GM12878 (cell line): ENCODE results near the gene SF3A1. TPM values are rescaled to one million over a fixed set of nuclear protein-coding genes. Genes with fewer than 3 reads are reported as not detected.

Source experiments
- CBFB ChIP-seq: IDR thresholded peaks from 2 replicates; pipeline ENCODE4 v1.6.1; 2016; ENCODE audit warnings: antibody characterized with exemption, low read depth
- HDAC6 ChIP-seq: fragments of 200-600 bp; sonication (generic); IDR thresholded peaks from one replicate; pipeline ENCODE4 v1.8.0; 2017; ENCODE audit warnings: antibody characterized with exemption; ENCODE audit not compliant: unreplicated experiment
- NRF1 ChIP-seq: conservative IDR thresholded peaks from 2 replicates; pipeline ENCODE4 v1.6.1; 2011; ENCODE audit warnings: mild to moderate bottlenecking, low read depth, low read length, improper control_type of control experiment
- RELB ChIP-seq: fragments of 450-650 bp; IDR thresholded peaks from 2 replicates; pipeline ENCODE4 v1.6.1; 2017; ENCODE audit warnings: low read depth, mild to moderate bottlenecking, moderate library complexity
- SMC3 ChIP-seq: IDR thresholded peaks from 2 replicates; pipeline ENCODE4 v1.6.1; 2011; ENCODE audit warnings: low read length, improper control_type of control experiment, borderline replicate concordance
- SUZ12 ChIP-seq: fragments of 200-600 bp; sonication (generic); IDR thresholded peaks from one replicate; pipeline ENCODE4 v1.6.1; 2018; ENCODE audit warnings: antibody characterized with exemption, mild to moderate bottlenecking; ENCODE audit not compliant: unreplicated experiment
- TAF1 ChIP-seq: IDR thresholded peaks from 2 replicates; pipeline ENCODE4 v1.6.1; 2011; ENCODE audit warnings: mild to moderate bottlenecking, low read depth, low read length, borderline replicate concordance
- TBL1XR1 ChIP-seq: IDR thresholded peaks from 2 replicates; pipeline ENCODE4 v1.6.1; 2012; ENCODE audit warnings: low read depth, low read length, improper control_type of control experiment
- TCF7 ChIP-seq: IDR thresholded peaks from 2 replicates; pipeline ENCODE4 v1.6.1; 2014; ENCODE audit warnings: antibody characterized with exemption, borderline replicate concordance
- ZBED1 ChIP-seq: IDR thresholded peaks from 2 replicates; pipeline ENCODE4 v1.6.1; 2016; ENCODE audit warnings: borderline replicate concordance
- ZBTB4 ChIP-seq: fragments of 450-650 bp; formaldehyde crosslinking; IDR thresholded peaks from 2 replicates; pipeline ENCODE4 v1.4.0; 2022; ENCODE audit warnings: mild to moderate bottlenecking, moderate library complexity
- polyA plus RNA-seq, 11 experiments: library from polyadenylated mRNA; depleted of rRNA in 4 of 11; unstranded in 6 of 11; stranded (reverse) in 5 of 11; fragments of >200 nt; fragmentation: Nextera tagmentation in 4 of 11; fragmentation: Illumina TruSeq in 1 of 11; extraction: Ambion mirVana in 4 of 11; extraction: Trizol in 1 of 11; gene quantifications; 1 replicate in 1 of 11; 2 replicates in 10 of 11; pipeline versions ENCODE4 v1.2.1 to v1.2.3, GENCODE V29; 2011 to 2016; ENCODE audit warnings: inconsistent platforms in 2 of 11, missing spikeins in 2 of 11, low read depth in 1 of 11
- total RNA-seq, 4 experiments: library from RNA; depleted of rRNA in 3 of 4; stranded (reverse); fragments of >200 nt in 3 of 4; fragmentation: Illumina TruSeq in 1 of 4; extraction: Trizol in 1 of 4; gene quantifications; 2 replicates each; pipeline versions ENCODE4 v1.2.1 to v1.2.3, GENCODE V29; 2013 to 2021
- TF ChIP-seq, protein P1 (sequence below): IDR thresholded peaks from 2 replicates; pipeline ENCODE4 v1.6.1; 2011; ENCODE audit warnings: mild to moderate bottlenecking, low read depth, low read length, moderate library complexity; ENCODE audit not compliant: insufficient replicate concordance

The SF3A1 gene
- total and polyA plus RNA-seq, 10 of the 15 experiments (the other 5 are each of a cell fraction or from before 2014, with no cell fraction given) = 10.4 to 239 (median 46.0) TPM

DNA sequence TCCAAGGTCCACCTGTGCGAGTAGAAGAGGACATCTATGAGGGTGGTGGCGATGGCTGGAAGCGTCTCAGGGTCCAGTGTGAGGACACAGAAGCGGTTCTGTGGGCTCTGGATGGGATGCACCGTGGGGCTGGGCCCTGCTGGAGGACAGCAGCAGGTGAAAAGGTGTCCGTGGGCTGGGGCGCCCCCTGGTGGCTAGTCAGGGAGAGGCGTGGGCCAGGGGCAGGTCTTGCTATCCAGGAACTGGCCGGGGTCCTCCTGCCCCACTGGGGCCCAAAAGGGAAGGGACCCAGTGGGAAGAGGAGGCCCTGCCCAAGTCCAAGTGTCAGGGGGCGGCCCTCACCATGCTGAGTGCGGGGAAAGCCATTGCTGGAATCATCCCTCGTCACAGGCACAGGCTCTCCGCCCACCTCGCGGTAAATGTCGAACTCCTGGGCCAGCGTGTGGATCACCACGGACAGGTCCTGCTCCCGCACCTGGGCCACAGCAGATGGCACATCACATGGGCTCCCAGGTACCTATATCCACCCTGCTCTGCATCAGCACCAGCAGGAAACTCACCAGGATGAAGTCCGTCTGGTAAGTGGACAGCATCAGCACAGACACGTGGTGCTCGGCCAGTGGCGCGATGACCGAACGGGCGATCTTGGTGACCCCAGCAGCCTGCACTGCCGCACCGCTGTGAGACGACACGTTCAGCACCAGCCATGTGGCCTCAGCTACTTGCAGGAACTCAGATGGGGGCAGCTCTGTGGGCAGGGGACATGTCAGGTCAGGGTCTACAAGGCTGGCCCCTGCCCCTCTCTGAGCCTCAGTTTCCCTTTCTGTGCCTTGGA is 69.7 kb downstream of the SF3A1 start (continued):
- TF ChIP-seq ZBED1 (no peak), HDAC6 (no peak), NRF1 (no peak), TAF1 (no peak), TBL1XR1 (no peak), RELB (no peak), TCF7 (no peak), SUZ12 (no peak), ZBTB4 (no peak), CBFB (no peak), SMC3 (peak; percentile 83)
- TF ChIP-seq, protein P1, sequence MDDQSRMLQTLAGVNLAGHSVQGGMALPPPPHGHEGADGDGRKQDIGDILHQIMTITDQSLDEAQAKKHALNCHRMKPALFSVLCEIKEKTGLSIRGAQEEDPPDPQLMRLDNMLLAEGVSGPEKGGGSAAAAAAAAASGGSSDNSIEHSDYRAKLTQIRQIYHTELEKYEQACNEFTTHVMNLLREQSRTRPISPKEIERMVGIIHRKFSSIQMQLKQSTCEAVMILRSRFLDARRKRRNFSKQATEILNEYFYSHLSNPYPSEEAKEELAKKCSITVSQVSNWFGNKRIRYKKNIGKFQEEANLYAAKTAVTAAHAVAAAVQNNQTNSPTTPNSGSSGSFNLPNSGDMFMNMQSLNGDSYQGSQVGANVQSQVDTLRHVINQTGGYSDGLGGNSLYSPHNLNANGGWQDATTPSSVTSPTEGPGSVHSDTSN = no peak
- TF ChIP-seq, all 136 proteins: peak for 11
